GM19455 (cell line): ENCODE measurements around the gene HEATR5B.

Experiments
- ATAC-seq: cut with Tn5 transposase; IDR thresholded peaks from one replicate; pipeline ENCODE4 v1.9.1; 2021; ENCODE audit not compliant: unreplicated experiment

Gene HEATR5B

DNA sequence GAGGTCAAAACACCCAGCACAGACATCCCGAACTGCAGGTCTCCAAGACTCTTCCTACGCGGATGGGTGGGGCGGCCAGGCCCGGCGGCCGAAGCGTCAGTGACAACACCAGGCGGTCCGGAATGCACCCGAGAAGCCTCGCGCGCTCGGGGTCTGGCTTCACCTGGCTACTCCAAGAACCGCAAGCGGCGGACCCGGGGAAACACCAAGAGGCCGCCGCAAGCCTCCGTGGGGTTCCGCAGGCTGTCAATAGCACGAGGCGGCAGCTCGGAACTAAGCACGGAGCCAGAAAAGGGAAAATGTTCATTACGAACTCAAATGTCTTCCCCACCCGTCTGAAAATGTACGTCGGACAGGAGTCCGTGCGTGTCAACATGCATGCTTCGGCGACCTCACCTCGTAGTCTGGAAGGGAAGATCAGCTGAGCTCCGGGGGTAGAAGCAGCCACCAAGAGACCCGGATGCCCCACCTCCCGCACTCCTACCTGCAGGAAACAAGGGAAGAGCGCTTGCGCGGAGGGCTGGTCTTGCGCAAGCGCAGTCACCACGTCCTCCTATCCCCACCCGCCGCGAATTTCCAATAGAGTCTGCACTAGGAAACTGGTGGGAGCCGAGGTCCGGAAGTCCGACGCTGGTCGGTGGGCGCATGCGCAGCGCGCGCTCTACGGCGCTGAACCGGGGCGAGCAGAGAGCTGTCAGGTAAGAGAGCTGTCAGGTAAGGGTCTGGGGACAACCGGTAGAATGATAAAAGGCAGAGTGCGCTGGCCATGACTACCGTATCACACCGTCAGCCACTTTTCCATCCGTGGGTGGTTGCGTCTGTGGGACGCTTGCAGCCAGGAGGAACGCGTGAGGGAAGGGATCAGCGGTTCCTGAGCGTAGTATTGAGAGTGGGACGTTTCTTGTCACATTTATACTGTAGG lies at the start of gene HEATR5B, which contains the start of gene GPATCH11:
Gene HEATR5B (minus strand): TSS at position 500 of the 922 bp plus-strand sequence. CDS start 958 bp downstream, outside the sequence.
Gene GPATCH11 (plus strand): TSS at position 646 of the 922 bp plus-strand sequence. CDS start 3,864 bp downstream, outside the sequence.
- ATAC-seq = peak; percentile 81

DNA sequence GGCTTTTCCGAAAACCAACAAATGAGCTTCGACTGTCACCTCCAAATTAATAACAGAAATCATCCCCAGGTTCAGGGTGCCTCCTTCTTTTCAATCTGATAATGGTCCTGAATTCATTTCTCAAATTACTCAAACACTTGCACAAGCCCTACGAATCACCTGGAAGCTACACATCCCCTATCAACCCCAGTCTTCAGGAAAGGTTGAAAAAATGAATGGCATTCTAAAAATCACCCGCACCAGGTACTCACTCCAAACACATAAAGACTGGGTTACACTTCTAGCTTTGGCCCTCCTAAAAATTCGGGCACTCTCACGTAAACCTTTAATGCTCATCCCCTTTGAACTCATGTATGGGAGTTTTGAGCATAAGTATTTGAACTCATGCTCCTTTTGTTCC lies 48.7 kb upstream of the HEATR5B start:
- ATAC-seq = no peak

- no peak for ATAC-seq
Observed at GRCh38 chr2:37125416-37125815, 41.2 kb upstream of the HEATR5B start.

GRCh38 chr2:37119157-37119556 lies 35.0 kb upstream of the HEATR5B start:
- ATAC-seq = no peak

GRCh38 chr2:37117566-37117965 lies 33.4 kb upstream of the HEATR5B start:
- ATAC-seq = no peak

DNA sequence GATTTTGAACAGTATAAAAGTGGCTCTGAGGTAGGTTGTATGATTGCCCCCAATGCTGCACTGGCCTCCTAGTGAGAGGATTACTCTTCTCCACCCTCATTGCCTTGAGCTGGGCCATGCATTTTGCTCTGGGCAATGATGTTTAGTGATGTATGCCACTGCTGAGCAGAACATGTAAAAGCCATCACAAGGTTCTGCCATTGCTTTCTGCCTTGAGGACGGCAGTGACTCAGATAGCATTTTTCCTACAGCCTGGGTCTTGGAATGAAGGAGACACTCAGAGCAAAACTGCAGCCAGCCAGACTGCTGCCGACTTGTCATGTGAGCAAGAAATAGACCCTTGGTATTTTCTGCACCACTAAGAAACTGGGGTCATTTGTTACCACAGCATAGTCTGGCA lies 27.8 kb upstream of the HEATR5B start:
- ATAC-seq = no peak

- no peak for ATAC-seq
Observed at GRCh38 chr2:37110306-37111212, 26.4 kb upstream of the HEATR5B start.

DNA sequence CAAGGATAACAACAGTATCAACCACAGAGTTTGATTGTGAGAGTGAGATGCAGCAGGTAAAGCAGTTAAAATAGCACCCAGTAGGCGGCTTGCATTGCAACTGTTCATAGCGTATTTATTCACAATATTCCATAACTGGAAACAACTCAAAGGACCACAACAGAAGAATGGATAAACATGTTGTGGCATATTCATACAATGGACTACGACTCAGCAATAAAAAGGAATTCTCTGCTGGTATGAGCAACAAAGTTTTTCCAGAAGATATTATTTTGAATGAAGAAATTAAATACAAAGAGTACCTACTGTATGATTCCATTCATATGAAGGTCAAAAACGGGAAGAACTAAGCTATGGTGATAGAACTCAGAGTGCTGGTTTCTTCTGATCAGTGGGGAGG lies 25.4 kb upstream of the HEATR5B start:
- ATAC-seq = no peak

DNA sequence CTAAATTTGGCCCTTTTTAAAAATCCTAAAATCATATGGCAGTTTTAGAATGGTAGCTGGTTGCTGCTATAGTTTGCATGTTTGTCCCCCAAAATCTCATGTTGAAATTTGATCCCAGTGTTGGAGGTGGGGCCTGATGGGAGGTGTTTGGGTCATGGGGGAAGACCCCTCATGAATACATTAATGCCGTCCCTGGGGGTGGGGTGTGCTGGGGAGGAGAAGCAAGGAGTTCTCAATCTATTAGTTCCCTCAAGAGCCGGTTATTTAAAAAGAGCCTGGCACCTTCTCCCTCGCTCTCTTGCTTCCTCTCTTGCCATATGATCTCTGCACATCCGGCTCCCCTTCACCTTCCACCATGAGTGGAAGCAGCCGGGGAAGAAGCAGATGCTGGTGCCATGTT lies 21.0 kb upstream of the HEATR5B start:
- no peak for ATAC-seq

- ATAC-seq = no peak
Observed at GRCh38 chr2:37104178-37104577, 20.0 kb upstream of the HEATR5B start.

DNA sequence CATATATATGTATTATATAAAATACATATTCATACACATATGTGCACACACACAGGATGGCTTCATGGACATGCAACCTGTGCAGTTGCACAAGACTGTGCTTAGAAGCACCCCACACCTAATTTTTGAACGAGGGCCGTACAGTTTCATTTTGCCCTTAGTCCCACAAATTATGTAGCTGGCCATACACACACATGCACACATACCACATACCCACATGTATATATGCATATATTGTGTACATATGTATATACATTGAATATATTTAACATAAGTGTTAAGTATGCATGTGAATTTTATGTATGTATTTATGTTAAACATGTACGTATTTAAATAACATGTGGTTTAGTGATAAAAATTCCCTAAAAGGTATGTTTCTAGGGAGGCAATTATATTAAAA lies 18.4 kb upstream of the HEATR5B start:
- ATAC-seq = no peak

GRCh38 chr2:37100054-37100453 lies 15.9 kb upstream of the HEATR5B start:
- ATAC-seq = no peak

DNA sequence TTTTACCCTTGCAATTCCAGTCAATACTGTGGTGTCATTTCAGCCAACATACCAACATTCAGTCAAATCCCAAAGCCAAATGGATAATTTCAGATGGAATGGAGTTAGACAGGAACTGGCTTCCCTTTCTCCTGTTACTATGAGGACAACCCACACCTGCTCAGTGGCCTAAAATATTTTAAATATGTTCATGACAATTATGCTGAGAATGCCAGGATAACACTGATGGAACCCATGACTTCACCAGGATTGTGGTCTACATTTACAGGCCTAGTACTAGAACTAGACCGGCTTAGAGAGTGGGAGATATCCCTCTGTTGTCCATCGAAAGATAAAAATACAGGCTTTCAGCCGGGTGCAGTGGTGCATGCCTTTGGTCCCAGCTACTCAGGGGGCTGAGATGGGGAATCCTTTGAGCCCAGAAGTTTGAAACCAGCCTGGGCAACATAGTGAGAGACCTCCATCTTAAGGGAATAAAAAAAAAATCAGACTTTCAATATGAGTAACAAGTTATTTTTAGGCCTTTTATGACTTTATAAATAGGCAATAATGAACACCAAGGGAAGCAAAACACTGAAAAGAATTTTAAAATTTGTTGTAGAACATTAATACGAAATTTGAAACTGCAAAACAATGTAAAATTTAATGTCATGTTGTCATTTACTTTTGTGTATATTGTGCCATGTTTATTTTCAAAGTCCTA lies 14.4 kb upstream of the HEATR5B start:
- no peak for ATAC-seq

GRCh38 chr2:37096568-37096967 lies 12.4 kb upstream of the HEATR5B start:
- no peak for ATAC-seq

DNA sequence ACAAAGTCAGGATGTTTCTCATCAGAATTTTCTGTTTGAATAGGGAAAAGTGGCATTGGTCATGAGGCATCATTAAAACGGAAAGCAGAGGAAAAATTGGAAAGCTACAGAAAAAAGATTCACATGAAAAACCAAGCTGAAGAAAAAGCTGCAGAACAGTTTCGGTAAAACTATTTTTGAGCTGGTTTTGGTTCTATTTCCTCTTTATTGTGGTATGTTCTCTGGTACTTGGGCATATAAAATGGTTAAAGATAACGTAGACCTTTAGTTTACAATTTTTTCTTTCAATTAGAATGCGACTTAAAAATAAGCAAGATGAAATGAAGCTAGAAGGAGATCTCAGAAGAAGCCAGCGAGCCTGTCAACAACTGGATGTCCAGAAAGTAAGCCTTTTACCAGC lies 7.7 kb upstream of the HEATR5B start:
- ATAC-seq = peak; percentile 57

DNA sequence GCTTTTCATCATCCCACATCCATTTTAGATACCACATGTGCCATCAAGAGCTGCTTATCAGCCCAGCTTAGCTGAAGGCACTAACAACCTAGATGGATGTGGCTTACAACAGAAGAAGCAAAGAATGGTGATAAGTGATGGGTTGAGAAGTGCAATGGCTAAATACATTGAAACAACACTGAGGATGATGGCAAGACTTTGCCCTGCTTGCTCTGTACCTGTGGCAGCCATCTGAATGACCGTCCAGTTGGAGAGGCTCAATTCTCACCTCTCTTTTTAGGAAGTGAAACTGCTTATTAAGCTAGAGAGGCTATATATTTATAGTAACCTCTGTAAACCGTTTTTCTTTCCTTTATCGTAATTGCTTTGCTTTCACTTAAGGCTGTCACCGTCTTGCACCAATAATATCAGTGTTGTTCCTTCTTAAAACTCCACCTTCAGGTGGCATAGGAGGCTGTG lies 5.9 kb upstream of the HEATR5B start:
- peak; percentile 80 for ATAC-seq

- ATAC-seq = no peak
Observed at GRCh38 chr2:37085731-37086147, 1.6 kb upstream of the HEATR5B start.

DNA sequence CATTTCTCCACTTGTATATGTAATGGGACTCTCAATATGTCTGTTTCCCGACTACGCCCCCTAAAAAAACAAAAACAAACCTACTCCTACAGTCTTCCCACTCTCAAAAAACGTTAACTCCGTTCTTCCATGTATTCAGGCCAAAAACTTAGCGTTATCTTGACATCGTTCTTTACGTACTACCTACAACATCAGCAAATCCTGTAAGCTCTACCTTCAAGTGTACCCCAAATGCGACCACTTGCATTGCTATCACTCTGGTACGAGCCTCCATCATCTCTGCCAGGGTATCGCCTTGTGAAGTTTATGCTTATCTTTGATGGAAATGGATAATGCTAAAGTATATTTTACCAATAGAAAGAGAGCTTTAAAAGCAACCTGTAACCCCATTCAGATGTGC lies 625 bp upstream of the HEATR5B start:
- no peak for ATAC-seq

GRCh38 chr2:37080689-37081088 lies 3.5 kb downstream of the HEATR5B start:
- no peak for ATAC-seq

DNA sequence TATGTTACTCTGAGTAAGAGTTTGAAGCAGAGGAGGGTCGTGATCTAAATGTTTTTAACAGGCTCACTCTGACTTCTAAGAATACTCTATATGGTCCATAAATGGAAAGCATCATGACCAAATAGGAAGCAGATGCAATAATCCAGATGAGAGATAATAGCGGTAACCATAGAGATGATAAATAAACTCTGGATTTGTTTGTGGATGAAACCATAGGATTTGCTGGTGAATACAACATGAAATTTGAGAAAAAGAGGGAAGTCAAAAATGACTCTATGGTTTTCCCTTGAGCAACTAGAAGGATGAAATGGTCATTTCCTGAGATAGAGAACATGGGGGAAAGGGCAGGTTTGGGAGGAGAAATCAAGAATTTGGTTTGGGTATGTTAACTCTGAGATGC lies 3.9 kb downstream of the HEATR5B start:
- no peak for ATAC-seq

- ATAC-seq = no peak
Observed at GRCh38 chr2:37070931-37071330, 13.2 kb downstream of the HEATR5B start.
